Breast epithelium (tissue), 4 donors: ENCODE results near the gene RPL12. TPM values are rescaled to one million over a fixed set of nuclear protein-coding genes. Genes with fewer than 3 reads are reported as not detected.
"Not testable (repeated sequence)": the region's sequence is repeated elsewhere in the genome, so short reads cannot be mapped to it uniquely, and the experiment has no call there.

Experiments
- DNase-seq, 2 donors: peaks; one replicate each; pipeline ENCODE4 v3.0.0-alpha.2; 2019; ENCODE audit warnings: low spot score in 2 of 2
- H3K27ac ChIP-seq, 2 donors: fragments of 200-600 bp; sonication (generic) in 1 of 2; one replicate each; pipeline ENCODE4 v1.5.1; 2016 to 2019; ENCODE audit warnings: mild to moderate bottlenecking in 1 of 2
- H3K27me3 ChIP-seq, 2 donors: fragments of 200-600 bp; sonication (generic) in 1 of 2; one replicate each; pipeline versions ENCODE4 v1.5.1 to v1.6.0; 2017 to 2019; ENCODE audit warnings: control low read depth in 1 of 2, mild to moderate bottlenecking in 1 of 2
- H3K36me3 ChIP-seq: fragments of 200-600 bp; one replicate; pipeline ENCODE4 v1.5.1; 2019
- H3K4me1 ChIP-seq, 2 donors: fragments of 200-600 bp; sonication (generic); one replicate each; pipeline ENCODE4 v1.5.1; 2016 to 2019; ENCODE audit warnings: control low read depth in 1 of 2
- H3K4me3 ChIP-seq, 3 donors: fragments of 200-600 bp; sonication (generic); 1 replicate in 2 of 3; 2 replicates in 1 of 3; pipeline ENCODE4 v1.5.1; 2016 to 2019; ENCODE audit warnings: mild to moderate bottlenecking in 3 of 3, moderate library complexity in 2 of 3
- H3K9me3 ChIP-seq, 2 donors: fragments of 200-600 bp; sonication (generic) in 1 of 2; one replicate each; pipeline ENCODE4 v1.5.1; 2016 to 2019; ENCODE audit warnings: control low read depth in 1 of 2
- CTCF ChIP-seq, 3 donors: fragments of 450-650 bp; IDR thresholded peaks; one replicate each; pipeline ENCODE4 v1.5.1; 2016 to 2017; ENCODE audit warnings: antibody characterized with exemption in 3 of 3, mild to moderate bottlenecking in 3 of 3, moderate library complexity in 3 of 3
- POLR2A ChIP-seq: fragments of 450-650 bp; IDR thresholded peaks from one replicate; pipeline ENCODE4 v1.6.1; 2016; ENCODE audit warnings: antibody characterized with exemption, mild to moderate bottlenecking, moderate library complexity
- POLR2AphosphoS5 ChIP-seq, 3 donors: sonication (generic); formaldehyde crosslinking; IDR thresholded peaks; one replicate each; pipeline ENCODE4 v1.6.1; 2017; ENCODE audit warnings: antibody characterized with exemption in 3 of 3
- intact Hi-C: fragments of 100-400 bp; cut with DNase I; formaldehyde crosslinking; loops from one replicate; pipeline ENCODE4 v1.15.1; 2023; ENCODE audit warnings: low total_unique reads
- total RNA-seq, 3 donors: library from RNA; depleted of rRNA; stranded (reverse); fragments of >200 nt; gene quantifications; one replicate each; pipeline ENCODE4 v1.1.0, GENCODE V29; 2016

RPL12 gene
- total RNA-seq, 3 donors from 2014 or later: 2,790 to 3,232 (median 3,032) TPM

- intact Hi-C loops: no loop called here
- Histone ChIP-seq H3K9me3 (no peaks in the 10 kb centered on the region), H3K4me3 (no peak overlapping the region), H3K36me3 (no peaks in the 10 kb centered on the region), H3K4me1 (no peaks in the 10 kb centered on the region), H3K27me3 (no peaks in the 10 kb centered on the region), H3K27ac (no peak overlapping the region)
- DNase-seq: no peak
- TF ChIP-seq CTCF (IDR thresholded peaks at IDR 0.05): no peak
Observed at GRCh38 chr9:127470662-127471061, 19.5 kb upstream of the RPL12 start.

GRCh38 chr9:127467621-127468020 is 16.4 kb upstream of the RPL12 start:
- H3K9me3 ChIP-seq: no peaks in the 10 kb centered on the region
- DNase-seq: no peak
- no peak overlapping the region for H3K27ac ChIP-seq
- H3K4me3 ChIP-seq: no peak overlapping the region
- no peaks in the 10 kb centered on the region for H3K4me1 ChIP-seq
- H3K36me3 ChIP-seq: no peaks in the 10 kb centered on the region
- TF ChIP-seq CTCF (IDR thresholded peaks at IDR 0.05): no peak
- no peak for TF ChIP-seq POLR2A
- TF ChIP-seq POLR2AphosphoS5 (IDR thresholded peaks at IDR 0.05): no peak
- H3K27me3 ChIP-seq: no peaks in the 10 kb centered on the region
- intact Hi-C loops: no loop called here

GRCh38 chr9:127466407-127466917 is 15.3 kb upstream of the RPL12 start:
- H3K9me3 ChIP-seq, H3K4me1 ChIP-seq, H3K27me3 ChIP-seq, DNase-seq, H3K4me3 ChIP-seq, H3K36me3 ChIP-seq, intact Hi-C loops, H3K27ac ChIP-seq: not testable (repeated sequence)

- TF ChIP-seq POLR2AphosphoS5 (IDR thresholded peaks at IDR 0.05): no peak
- TF ChIP-seq POLR2A: no peak
- TF ChIP-seq CTCF (IDR thresholded peaks at IDR 0.05): no peak
- Histone ChIP-seq H3K36me3 (peaks cover 7% of the 10 kb centered on the region), H3K9me3 (no peaks in the 10 kb centered on the region), H3K27ac (no peak overlapping the region), H3K4me3 (no peak overlapping the region), H3K4me1 (no peaks in the 10 kb centered on the region), H3K27me3 (no peaks in the 10 kb centered on the region)
- intact Hi-C loops: no loop called here
- DNase-seq: no peak
Observed at GRCh38 chr9:127463911-127464310, 12.7 kb upstream of the RPL12 start.

- H3K9me3 ChIP-seq: no peaks in the 10 kb centered on the region
- intact Hi-C loops: no loop called here
- TF ChIP-seq POLR2AphosphoS5 (IDR thresholded peaks at IDR 0.05) (no peak), POLR2A (no peak), CTCF (IDR thresholded peaks at IDR 0.05) (no peak)
- H3K4me1 ChIP-seq: no peaks in the 10 kb centered on the region
- no peak overlapping the region for H3K27ac ChIP-seq
- H3K27me3 ChIP-seq: no peaks in the 10 kb centered on the region
- no peak for DNase-seq
- H3K36me3 ChIP-seq: peaks cover 7% of the 10 kb centered on the region
- no peak overlapping the region for H3K4me3 ChIP-seq
Observed at GRCh38 chr9:127463382-127463781, 12.2 kb upstream of the RPL12 start.

GRCh38 chr9:127458921-127459320 is 7.7 kb upstream of the RPL12 start:
- peaks cover 7% of the 10 kb centered on the region for H3K36me3 ChIP-seq
- no peaks in the 10 kb centered on the region for H3K9me3 ChIP-seq
- no peak for DNase-seq
- H3K27ac ChIP-seq: no peak overlapping the region
- H3K4me3 ChIP-seq: no peak overlapping the region
- H3K27me3 ChIP-seq: no peaks in the 10 kb centered on the region
- intact Hi-C loops: loop anchor here (5.0 to 10.0 kb wide), 2 partner anchors 64 to 842 kb away; partner anchors contain the start of gene SLC2A8
- no peaks in the 10 kb centered on the region for H3K4me1 ChIP-seq
- TF ChIP-seq POLR2AphosphoS5 (IDR thresholded peaks at IDR 0.05) (no peak), CTCF (IDR thresholded peaks at IDR 0.05) (no peak), POLR2A (no peak)
